ENCODE measurements around the gene METTL13. TPM values are rescaled to one million over a fixed set of nuclear protein-coding genes. Genes with fewer than 3 reads are reported as not detected.

METTL13 gene
- total RNA-seq, 4 donors from 2014 or later: 6.7 to 23.0 (median 12.3) TPM

DNA sequence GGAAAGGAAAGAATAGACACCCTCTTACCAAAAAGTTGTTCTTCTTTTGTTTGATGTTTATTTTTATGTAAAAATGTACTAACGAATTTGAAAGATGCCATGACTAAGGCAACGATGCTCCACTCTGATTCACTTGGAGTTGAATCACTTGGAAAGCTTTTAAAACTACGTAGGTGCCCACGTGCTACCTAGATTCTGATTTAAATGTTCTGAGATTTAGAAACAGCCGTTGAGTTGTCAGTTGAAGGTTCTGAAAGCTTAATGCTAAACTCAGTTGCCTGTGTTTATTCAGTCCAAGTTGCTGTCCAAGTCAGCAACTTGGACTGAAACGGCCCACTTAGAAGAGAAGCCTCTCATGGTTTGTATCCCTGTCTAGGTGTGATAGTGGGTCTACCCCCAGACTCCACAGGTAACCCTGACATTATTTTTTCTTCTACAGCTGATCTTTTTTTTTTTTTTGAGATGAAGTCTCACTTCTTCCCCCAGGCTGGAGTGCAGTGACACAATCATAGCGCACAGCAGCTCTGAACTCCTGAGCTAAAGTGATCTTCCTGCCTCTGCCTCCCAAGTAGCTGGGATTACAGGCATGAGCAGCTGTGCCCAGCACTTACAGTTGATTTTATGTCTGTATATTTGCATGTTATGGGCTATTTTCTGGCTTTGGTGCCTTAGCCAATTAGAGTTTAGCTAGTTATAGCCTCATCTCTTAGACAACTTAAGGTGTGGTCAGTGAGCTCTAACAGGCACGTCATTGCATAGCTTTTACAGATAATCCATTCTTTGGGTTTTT is 38.2 kb upstream of the METTL13 start:
- H3K9me3 ChIP-seq: no peaks in the 10 kb centered on the region
- peak overlapping the region; percentile 96 to 98 for H3K27ac ChIP-seq
- peak in 1 of 2 donors; percentile 51 for DNase-seq
- intact Hi-C loops (cut with DNase I; ENCODE audit: low total_unique reads): no loop called here
- H3K4me3 ChIP-seq: peak overlapping the region; percentile 93 to 94
- TF ChIP-seq POLR2A (IDR thresholded peaks at IDR 0.05): peak; percentile 38 to 50
- TF ChIP-seq, protein P1, sequence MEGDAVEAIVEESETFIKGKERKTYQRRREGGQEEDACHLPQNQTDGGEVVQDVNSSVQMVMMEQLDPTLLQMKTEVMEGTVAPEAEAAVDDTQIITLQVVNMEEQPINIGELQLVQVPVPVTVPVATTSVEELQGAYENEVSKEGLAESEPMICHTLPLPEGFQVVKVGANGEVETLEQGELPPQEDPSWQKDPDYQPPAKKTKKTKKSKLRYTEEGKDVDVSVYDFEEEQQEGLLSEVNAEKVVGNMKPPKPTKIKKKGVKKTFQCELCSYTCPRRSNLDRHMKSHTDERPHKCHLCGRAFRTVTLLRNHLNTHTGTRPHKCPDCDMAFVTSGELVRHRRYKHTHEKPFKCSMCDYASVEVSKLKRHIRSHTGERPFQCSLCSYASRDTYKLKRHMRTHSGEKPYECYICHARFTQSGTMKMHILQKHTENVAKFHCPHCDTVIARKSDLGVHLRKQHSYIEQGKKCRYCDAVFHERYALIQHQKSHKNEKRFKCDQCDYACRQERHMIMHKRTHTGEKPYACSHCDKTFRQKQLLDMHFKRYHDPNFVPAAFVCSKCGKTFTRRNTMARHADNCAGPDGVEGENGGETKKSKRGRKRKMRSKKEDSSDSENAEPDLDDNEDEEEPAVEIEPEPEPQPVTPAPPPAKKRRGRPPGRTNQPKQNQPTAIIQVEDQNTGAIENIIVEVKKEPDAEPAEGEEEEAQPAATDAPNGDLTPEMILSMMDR (IDR thresholded peaks at IDR 0.05): no peak
- no peaks in the 10 kb centered on the region for H3K36me3 ChIP-seq
- H3K27me3 ChIP-seq: no peaks in the 10 kb centered on the region
- H3K4me1 ChIP-seq: peaks cover 0 to 9% of the 10 kb centered on the region in 2 donors

DNA sequence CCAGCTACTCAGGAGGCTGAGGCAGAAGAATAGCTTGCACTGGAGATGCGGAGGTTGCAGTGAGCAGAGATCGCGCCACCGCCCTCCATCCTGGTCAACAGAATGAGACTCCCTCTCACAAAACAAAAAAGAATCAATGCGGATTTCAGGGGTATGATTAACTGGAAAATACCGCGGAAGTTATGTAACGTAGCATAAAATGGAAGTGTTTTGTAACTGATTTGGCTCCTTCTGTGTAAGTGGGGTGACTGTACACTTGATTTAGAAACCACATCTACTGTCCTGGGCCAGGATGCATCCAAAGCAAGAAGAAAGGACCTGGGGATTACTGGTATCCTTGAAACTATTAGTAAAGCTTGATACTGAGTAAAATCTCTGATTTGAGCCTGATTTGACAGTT is 36.5 kb upstream of the METTL13 start:
- Histone ChIP-seq H3K27ac (no peak overlapping the region), H3K4me1 (peaks cover 0 to 9% of the 10 kb centered on the region in 2 donors), H3K36me3 (no peaks in the 10 kb centered on the region), H3K4me3 (no peak overlapping the region), H3K9me3 (no peaks in the 10 kb centered on the region), H3K27me3 (no peaks in the 10 kb centered on the region)
- TF ChIP-seq, protein P1 (IDR thresholded peaks at IDR 0.05): no peak
- TF ChIP-seq POLR2A (IDR thresholded peaks at IDR 0.05): no peak
- intact Hi-C loops (cut with DNase I; ENCODE audit: low total_unique reads): no loop called here
- no peak for DNase-seq

DNA sequence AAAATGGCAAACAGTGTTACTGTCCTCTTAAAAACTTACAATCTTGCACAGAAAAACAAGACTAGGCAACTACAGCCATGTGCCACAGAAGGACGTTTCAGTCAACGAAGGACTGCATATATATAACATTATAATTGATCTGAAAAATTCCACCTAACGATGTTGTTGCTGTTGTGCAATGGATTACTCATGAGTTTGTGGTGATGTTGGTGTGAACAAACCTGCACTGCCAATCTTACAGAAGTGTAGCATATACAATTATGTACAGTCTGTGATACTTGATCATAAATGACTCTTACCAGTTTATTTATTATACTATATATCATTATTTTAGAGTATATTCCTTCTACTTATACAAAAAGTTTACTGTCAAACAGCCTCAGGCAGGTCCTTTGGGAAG is 32.8 kb upstream of the METTL13 start:
- no peak for DNase-seq
- Histone ChIP-seq H3K4me3 (no peak overlapping the region), H3K36me3 (no peaks in the 10 kb centered on the region), H3K27me3 (no peaks in the 10 kb centered on the region), H3K4me1 (peaks cover 0 to 6% of the 10 kb centered on the region in 2 donors), H3K27ac (no peak overlapping the region), H3K9me3 (no peaks in the 10 kb centered on the region)
- TF ChIP-seq, protein P1 (IDR thresholded peaks at IDR 0.05): no peak
- TF ChIP-seq POLR2A (IDR thresholded peaks at IDR 0.05): no peak
- intact Hi-C loops (cut with DNase I; ENCODE audit: low total_unique reads): no loop called here

DNA sequence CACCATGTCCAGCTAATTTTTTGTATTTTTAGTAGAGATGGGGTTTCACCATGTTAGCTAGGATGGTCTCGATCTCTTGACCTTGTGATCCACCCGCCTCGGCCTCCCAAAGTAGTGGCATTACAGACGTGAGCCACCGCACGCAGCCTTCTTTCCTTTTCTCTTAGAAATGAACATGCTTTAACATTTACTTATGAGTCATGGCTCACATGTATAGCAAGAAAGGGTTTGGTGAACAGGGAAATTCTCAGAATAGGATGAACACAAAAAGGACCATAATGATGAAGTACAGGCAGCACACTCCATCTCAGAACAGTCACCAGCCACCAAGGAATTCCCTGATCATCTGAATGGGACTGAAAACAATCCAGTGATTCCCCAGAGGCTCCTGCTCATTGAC is 30.2 kb upstream of the METTL13 start:
- TF ChIP-seq, protein P1 (IDR thresholded peaks at IDR 0.05): no peak
- TF ChIP-seq POLR2A (IDR thresholded peaks at IDR 0.05): no peak
- Histone ChIP-seq H3K27me3 (no peaks in the 10 kb centered on the region), H3K9me3 (no peaks in the 10 kb centered on the region), H3K36me3 (no peaks in the 10 kb centered on the region), H3K27ac (no peak overlapping the region), H3K4me3 (no peak overlapping the region), H3K4me1 (no peaks in the 10 kb centered on the region)
- DNase-seq: no peak
- intact Hi-C loops (cut with DNase I; ENCODE audit: low total_unique reads): no loop called here

DNA sequence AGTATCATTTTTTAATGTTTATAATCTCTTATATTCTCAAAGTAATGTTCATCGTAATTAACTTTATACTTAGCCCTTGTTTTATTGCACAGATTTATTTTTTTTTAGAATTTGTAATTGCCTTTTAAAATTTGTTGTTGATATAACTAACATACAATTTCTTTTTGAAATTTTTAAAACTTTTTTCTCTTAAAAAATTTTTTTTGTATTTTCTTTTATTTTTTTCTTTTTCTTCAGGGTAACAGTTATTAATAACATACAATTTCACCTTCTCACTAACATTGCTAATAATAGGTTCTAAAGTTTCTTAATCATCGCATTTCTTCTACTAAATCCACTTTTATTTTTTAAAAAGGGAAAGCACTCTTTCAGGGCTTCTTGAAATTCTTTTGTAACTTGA is 28.3 kb upstream of the METTL13 start:
- Histone ChIP-seq H3K9me3 (no peaks in the 10 kb centered on the region), H3K4me3 (no peak overlapping the region), H3K4me1 (no peaks in the 10 kb centered on the region), H3K36me3 (no peaks in the 10 kb centered on the region), H3K27me3 (no peaks in the 10 kb centered on the region), H3K27ac (no peak overlapping the region)
- intact Hi-C loops (cut with DNase I; ENCODE audit: low total_unique reads): no loop called here
- no peak for TF ChIP-seq POLR2A (IDR thresholded peaks at IDR 0.05)
- TF ChIP-seq, protein P1 (IDR thresholded peaks at IDR 0.05): no peak
- DNase-seq: no peak
